Cardiac muscle cell (in vitro differentiated cells and primary cell): ENCODE data around the gene B3GALNT2. TPM values are rescaled to one million over a fixed set of nuclear protein-coding genes. Genes with fewer than 3 reads are reported as not detected.

Experiments used
- DNase-seq, 2 donors: peaks; one replicate each; pipeline versions ENCODE4 v3.0.0 to v3.0.0-alpha.2; 2010 to 2017; ENCODE audit warnings: low read depth in 1 of 2, low spot score in 1 of 2
- H3K27ac ChIP-seq: fragments of 200-600 bp; sonication (generic); 2 replicates; pipeline ENCODE4 v1.5.1; 2016
- H3K27me3 ChIP-seq: fragments of 200-600 bp; sonication (generic); 2 replicates; pipeline ENCODE4 v1.6.0; 2016; ENCODE audit warnings: control low read depth
- H3K36me3 ChIP-seq: fragments of 200-600 bp; sonication (generic); 2 replicates; pipeline ENCODE4 v1.5.1; 2016; ENCODE audit warnings: control low read depth
- H3K4me1 ChIP-seq: fragments of 200-600 bp; sonication (generic); 2 replicates; pipeline ENCODE4 v1.8.1; 2017; ENCODE audit warnings: low read depth, mild to moderate bottlenecking, mixed run types
- H3K4me3 ChIP-seq: fragments of 200-600 bp; sonication (generic); 2 replicates; pipeline ENCODE4 v1.5.1; 2016; ENCODE audit warnings: mild to moderate bottlenecking
- H3K9me3 ChIP-seq: fragments of 200-600 bp; sonication (generic); 2 replicates; pipeline ENCODE4 v1.5.1; 2017; ENCODE audit warnings: low read depth, mild to moderate bottlenecking, control low read depth
- CTCF ChIP-seq: IDR thresholded peaks from 2 replicates; pipeline ENCODE4 v1.5.1; 2012; ENCODE audit warnings: low read depth, mild to moderate bottlenecking, low read length
- polyA plus RNA-seq: library from polyadenylated mRNA; unstranded; fragments of >200 nt; fragmentation: Nextera tagmentation; extraction: Ambion mirVana; gene quantifications from 2 replicates; pipeline ENCODE4 v1.2.1, GENCODE V29; 2016
- total RNA-seq: library from RNA; depleted of rRNA; stranded (reverse); fragments of >200 nt; gene quantifications from 2 replicates; pipeline ENCODE4 v1.2.3, GENCODE V29; 2016

B3GALNT2 gene
- total and polyA plus RNA-seq, 2 experiments from 2014 or later, result 11.4 to 22.4 TPM

- Histone ChIP-seq H3K27me3 (no peaks in the 10 kb centered on the region), H3K36me3 (no peaks in the 10 kb centered on the region), H3K4me1 (no peaks in the 10 kb centered on the region), H3K4me3 (no peak overlapping the region), H3K27ac (no peak overlapping the region), H3K9me3 (no peaks in the 10 kb centered on the region)
- no peak for DNase-seq
- TF ChIP-seq CTCF, result no peak
Measured at GRCh38 chr1:235516862-235517446, 12.7 kb upstream of the B3GALNT2 start.

DNA sequence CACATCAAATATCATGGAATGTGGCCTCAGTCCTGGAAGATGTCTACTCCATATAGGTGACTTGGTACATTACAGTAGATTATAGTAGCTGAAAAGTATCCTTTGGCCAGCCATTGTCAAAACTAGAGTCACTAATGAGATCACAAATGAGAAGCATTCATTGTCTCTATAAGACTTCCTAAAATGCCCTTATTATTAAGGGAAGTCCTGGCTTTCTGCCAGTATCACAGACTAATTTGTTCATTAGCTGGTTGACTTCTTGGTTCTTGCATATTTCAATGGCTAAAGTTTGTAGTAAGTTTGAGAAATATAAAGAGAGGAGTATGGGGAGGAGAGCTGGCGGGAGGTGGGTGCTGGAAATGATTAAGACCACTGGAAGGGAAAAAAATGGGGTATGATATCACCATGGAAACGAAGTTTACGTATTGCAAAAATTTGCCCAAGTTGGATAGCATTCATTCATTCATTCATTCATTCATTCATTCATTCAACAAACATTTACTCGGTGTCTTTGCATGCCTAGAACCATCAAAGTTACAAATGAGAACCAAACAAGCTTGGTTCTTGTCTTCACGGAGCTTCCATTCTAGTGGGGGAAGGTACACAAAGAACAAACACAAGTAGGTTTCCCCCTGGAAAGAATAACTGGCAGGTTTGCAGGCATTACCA lies 11.7 kb upstream of the B3GALNT2 start:
- TF ChIP-seq CTCF, result no peak
- Histone ChIP-seq H3K27ac (no peak overlapping the region), H3K36me3 (no peaks in the 10 kb centered on the region), H3K4me3 (no peak overlapping the region), H3K4me1 (no peaks in the 10 kb centered on the region), H3K27me3 (no peaks in the 10 kb centered on the region), H3K9me3 (no peaks in the 10 kb centered on the region)
- DNase-seq, result no peak

GRCh38 chr1:235513495-235514366 lies 9.5 kb upstream of the B3GALNT2 start:
- no peaks in the 10 kb centered on the region for H3K27me3 ChIP-seq
- peak; percentile 70 to 83 for DNase-seq
- TF ChIP-seq CTCF, result peak; percentile 89

GRCh38 chr1:235511470-235512240 lies 7.4 kb upstream of the B3GALNT2 start:
- Histone ChIP-seq H3K9me3 (no peaks in the 10 kb centered on the region), H3K27ac (no peak overlapping the region), H3K27me3 (no peaks in the 10 kb centered on the region), H3K36me3 (no peaks in the 10 kb centered on the region), H3K4me1 (peaks cover 7% of the 10 kb centered on the region), H3K4me3 (no peak overlapping the region)
- TF ChIP-seq CTCF, result peak; percentile 3
- peak; percentile 5 to 13 for DNase-seq

More at GRCh38 chr1:235513495-235514366, 9.5 kb upstream of the B3GALNT2 start:
- Histone ChIP-seq H3K36me3 (no peaks in the 10 kb centered on the region), H3K4me3 (no peak overlapping the region), H3K27ac (no peak overlapping the region), H3K9me3 (no peaks in the 10 kb centered on the region), H3K4me1 (no peaks in the 10 kb centered on the region)

- TF ChIP-seq CTCF, result no peak
- H3K9me3 ChIP-seq, result no peaks in the 10 kb centered on the region
- no peak overlapping the region for H3K4me3 ChIP-seq
- peaks cover 7% of the 10 kb centered on the region for H3K4me1 ChIP-seq
- H3K27ac ChIP-seq, result no peak overlapping the region
- H3K36me3 ChIP-seq, result no peaks in the 10 kb centered on the region
- DNase-seq, result no peak
- H3K27me3 ChIP-seq, result no peaks in the 10 kb centered on the region
Measured at GRCh38 chr1:235510823-235511222, 6.6 kb upstream of the B3GALNT2 start.
